Muscle of leg (tissue), 16 donors: ENCODE measurements around the gene STRA8. TPM values are rescaled to one million over a fixed set of nuclear protein-coding genes. Genes with fewer than 3 reads are reported as not detected.

Experiments
- DNase-seq: peaks from one replicate; pipeline ENCODE4 v3.0.0; 2013
- H3K27ac ChIP-seq: one replicate; pipeline ENCODE4 v1.5.1; 2013; ENCODE audit warnings: mild to moderate bottlenecking, low read length, control low read depth
- H3K27me3 ChIP-seq: one replicate; pipeline ENCODE4 v1.6.1; 2013; ENCODE audit warnings: low read length; ENCODE audit not compliant: control insufficient read depth, insufficient read depth
- H3K36me3 ChIP-seq: one replicate; pipeline ENCODE4 v1.6.1; 2013; ENCODE audit warnings: low read length; ENCODE audit not compliant: control insufficient read depth, insufficient read depth
- H3K4me1 ChIP-seq: one replicate; pipeline ENCODE4 v1.6.1; 2013; ENCODE audit warnings: low read length; ENCODE audit not compliant: control insufficient read depth, insufficient read depth
- H3K4me3 ChIP-seq: one replicate; pipeline ENCODE4 v1.5.1; 2013; ENCODE audit warnings: low read length, control low read depth
- H3K9me3 ChIP-seq: replicated peaks from 2 replicates; pipeline ENCODE4 v1.6.1; 2013; ENCODE audit warnings: low read depth, low read length; ENCODE audit not compliant: control insufficient read depth
- WGBS: methylation state at CpG from one replicate; pipeline ENCODE4 v1.1.5; 2013; ENCODE audit warnings: missing lambda C conversion rate; ENCODE audit not compliant: insufficient coverage; 5-methylcytosine and 5-hydroxymethylcytosine counted together
- long read RNA-seq, 11 donors: transcript quantifications; one replicate each; lab custom pipeline, GENCODE V29; 2026
- polyA plus RNA-seq, 8 donors: library from polyadenylated mRNA; unstranded; fragments of 120-200 nt; gene quantifications; one replicate each; pipeline versions ENCODE4 v1.2.1 to v1.2.3, GENCODE V29; 2013; ENCODE audit warnings: inconsistent platforms in 1 of 8, low replicate concordance in 1 of 8; ENCODE audit not compliant: insufficient read length in 8 of 8, insufficient read depth in 1 of 8
- total RNA-seq: library from RNA; stranded (reverse); fragments of 120-200 nt; gene quantifications from one replicate; pipeline ENCODE4 v1.2.4, GENCODE V29; 2013

Gene STRA8, protein sequence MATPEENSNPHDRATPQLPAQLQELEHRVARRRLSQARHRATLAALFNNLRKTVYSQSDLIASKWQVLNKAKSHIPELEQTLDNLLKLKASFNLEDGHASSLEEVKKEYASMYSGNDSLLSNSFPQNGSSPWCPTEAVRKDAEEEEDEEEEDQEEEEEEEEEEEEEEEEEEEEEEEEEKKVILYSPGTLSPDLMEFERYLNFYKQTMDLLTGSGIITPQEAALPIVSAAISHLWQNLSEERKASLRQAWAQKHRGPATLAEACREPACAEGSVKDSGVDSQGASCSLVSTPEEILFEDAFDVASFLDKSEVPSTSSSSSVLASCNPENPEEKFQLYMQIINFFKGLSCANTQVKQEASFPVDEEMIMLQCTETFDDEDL
- total RNA-seq: not detected
- polyA plus RNA-seq: not detected
- long read RNA-seq, donor 1: 0 reads
- long read RNA-seq, donor 2: 0 reads
- long read RNA-seq, donor 3: 0 reads
- long read RNA-seq, donor 4: 0 reads
- long read RNA-seq, donor 5: 0 reads
- long read RNA-seq, donor 6: 0 reads
- long read RNA-seq, donor 7: 0 reads
- long read RNA-seq, donor 8: 0 reads
- long read RNA-seq, donor 9: 0 reads
- long read RNA-seq, donor 10: 0 reads
- long read RNA-seq, donor 11: 0 reads

DNA sequence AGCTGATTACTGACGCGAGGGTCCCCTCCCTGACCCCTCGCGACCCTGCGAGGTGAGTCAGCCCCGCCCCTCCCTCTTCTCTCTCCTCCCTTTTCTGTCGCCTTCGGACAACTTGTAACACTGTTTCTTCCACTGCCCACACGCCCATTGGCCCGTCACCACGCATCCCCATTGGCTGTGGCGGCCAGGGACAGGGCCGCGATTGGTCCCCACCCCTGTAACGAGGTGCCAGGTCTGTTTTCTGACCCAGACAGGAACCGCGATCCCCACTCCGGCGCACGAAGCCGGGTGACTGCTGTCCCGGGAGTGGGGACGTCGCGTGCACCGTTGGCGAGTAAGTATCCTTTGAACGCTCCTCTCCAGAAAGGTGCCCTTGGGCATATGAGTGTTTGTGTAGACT, at the start of gene STRA8:
Gene STRA8, plus strand, starts transcription at position 269 of the 400 bp plus-strand sequence. CDS start 6,687 bp downstream, outside the sequence.
- no peaks in the 10 kb centered on the region for H3K9me3 ChIP-seq
- peaks cover 2% of the 10 kb centered on the region for H3K27me3 ChIP-seq
- H3K4me3 ChIP-seq: no peak within 1 kb of the TSS
- no peaks in the 10 kb centered on the region for H3K36me3 ChIP-seq
- H3K27ac ChIP-seq: no peak within 1 kb of the TSS
- DNase-seq: no peak
- no peaks in the 10 kb centered on the region for H3K4me1 ChIP-seq
- WGBS: 88% methylated on average over 28 of the region's 28 CpGs

DNA sequence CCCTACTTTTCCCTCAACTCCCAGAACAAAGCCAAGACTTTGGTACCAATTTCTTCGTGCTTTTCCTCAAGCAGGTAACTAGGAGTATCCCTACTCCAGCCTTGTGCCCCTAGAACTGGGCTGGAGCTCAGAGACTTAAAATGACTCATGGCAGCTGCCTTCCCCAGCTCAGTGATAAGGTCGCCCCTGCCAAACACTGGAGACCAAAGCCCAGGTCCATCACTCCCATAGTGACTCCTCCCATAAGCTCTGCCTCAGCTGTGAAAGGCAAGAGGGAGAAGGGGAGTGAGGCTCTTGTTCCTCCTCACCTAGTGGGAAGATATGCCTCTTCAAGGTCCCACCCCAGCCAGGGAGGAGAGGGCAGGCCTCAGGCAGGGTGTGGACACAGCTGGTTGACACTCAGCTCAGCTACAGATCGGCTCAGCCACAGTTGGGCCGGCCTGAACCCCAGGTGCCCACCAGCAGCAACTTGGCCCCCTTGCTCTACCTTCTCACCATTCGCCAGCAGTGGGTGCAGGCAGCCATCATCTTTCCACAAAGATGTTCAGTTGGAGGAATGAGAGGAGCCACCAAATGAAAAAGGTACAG, 49.3 kb upstream of the STRA8 start:
- Histone ChIP-seq H3K4me1 (no peaks in the 10 kb centered on the region), H3K27ac (no peak overlapping the region), H3K27me3 (no peaks in the 10 kb centered on the region), H3K36me3 (peaks cover 65% of the 10 kb centered on the region), H3K9me3 (peaks cover 31% of the 10 kb centered on the region), H3K4me3 (no peak overlapping the region)
- 100% methylated on average over 1 of the region's 5 CpGs for WGBS
- no peak for DNase-seq

DNA sequence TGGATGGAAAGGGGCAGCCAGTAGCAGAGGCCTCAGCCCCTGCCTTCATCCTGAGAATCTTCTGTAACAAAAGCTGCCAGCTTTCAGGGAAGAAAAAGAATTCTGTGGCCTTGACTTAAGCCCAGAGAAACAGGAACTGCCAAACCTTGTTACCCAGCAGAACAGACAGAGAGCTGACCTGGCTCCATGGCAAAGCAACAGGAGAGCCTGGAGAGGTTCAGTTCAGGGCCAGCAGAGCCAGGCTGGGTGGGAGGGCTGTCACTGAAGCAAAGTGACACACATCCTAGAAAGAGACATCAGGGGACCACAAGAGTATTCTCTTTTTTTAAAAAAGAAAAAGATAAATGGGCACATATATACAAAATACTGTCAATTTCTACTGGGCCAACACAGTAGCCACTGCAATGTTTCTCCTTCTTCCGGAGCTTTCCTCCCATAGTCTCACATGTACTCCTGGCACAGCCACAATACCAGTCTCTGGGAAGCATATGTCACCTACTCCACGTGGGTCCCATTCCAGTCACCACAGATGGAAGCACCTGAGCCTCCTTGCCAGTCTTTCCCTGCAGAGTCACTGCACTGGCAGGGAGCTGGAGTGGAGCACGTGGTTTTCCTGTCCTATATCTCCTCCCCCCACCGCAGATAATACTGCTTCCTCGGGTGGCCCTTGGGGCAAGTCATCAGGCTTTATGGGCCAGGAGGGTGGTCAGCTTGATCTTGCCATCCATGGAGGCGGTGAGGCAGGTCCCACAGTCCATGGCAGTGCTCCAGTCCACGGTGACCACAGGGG, 48.0 kb upstream of the STRA8 start:
- H3K4me3 ChIP-seq: no peak overlapping the region
- H3K9me3 ChIP-seq: peaks cover 24% of the 10 kb centered on the region
- no peak for DNase-seq
- peaks cover 66% of the 10 kb centered on the region for H3K36me3 ChIP-seq
- no peak overlapping the region for H3K27ac ChIP-seq
- no peaks in the 10 kb centered on the region for H3K4me1 ChIP-seq
- no peaks in the 10 kb centered on the region for H3K27me3 ChIP-seq
- 85% methylated on average over 6 of the region's 7 CpGs for WGBS

DNA sequence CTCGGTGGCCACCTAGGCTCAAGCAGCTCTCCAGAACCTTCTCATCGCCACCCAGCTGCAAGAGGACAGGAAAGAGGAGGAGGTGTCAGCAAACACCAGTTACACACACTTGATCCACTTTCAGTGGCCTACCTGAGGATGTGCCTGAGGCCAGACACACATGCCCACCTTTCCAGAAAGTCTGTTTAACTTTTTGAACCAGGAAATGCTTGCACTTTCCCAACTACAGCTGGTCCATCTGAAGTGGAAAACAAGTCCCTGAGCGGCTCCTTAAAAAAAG, 47.4 kb upstream of the STRA8 start:
- H3K27ac ChIP-seq: no peak overlapping the region
- no peaks in the 10 kb centered on the region for H3K27me3 ChIP-seq
- no peak overlapping the region for H3K4me3 ChIP-seq
- peaks cover 19% of the 10 kb centered on the region for H3K9me3 ChIP-seq
- WGBS: 90% methylated on average over 1 of the region's 3 CpGs
- peaks cover 68% of the 10 kb centered on the region for H3K36me3 ChIP-seq
- H3K4me1 ChIP-seq: no peaks in the 10 kb centered on the region
- DNase-seq: no peak

DNA sequence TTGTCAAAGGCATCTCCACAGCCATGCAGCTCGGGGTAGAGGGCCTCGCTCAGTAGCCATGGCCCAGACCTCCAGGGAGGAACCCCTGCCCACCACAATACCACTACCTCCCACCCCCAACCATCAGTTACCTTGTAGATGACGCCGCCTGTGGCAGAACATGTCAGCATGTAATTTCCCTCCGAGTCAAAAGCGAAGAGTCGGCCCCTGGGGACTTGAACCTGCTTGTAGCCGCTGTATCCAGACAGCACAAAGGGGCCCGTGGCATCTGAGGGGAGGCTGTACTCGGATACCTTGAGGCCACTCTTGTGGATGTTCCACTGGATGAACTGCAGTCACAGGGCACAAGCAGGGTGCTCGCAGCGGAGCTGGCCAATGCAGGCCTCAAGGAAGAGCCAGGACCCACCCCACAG, 46.8 kb upstream of the STRA8 start:
- Histone ChIP-seq H3K27ac (no peak overlapping the region), H3K36me3 (peaks cover 69% of the 10 kb centered on the region), H3K27me3 (no peaks in the 10 kb centered on the region), H3K4me3 (no peak overlapping the region), H3K4me1 (no peaks in the 10 kb centered on the region), H3K9me3 (peaks cover 14% of the 10 kb centered on the region)
- DNase-seq: no peak
- WGBS: 91% methylated on average over 12 of the region's 12 CpGs

DNA sequence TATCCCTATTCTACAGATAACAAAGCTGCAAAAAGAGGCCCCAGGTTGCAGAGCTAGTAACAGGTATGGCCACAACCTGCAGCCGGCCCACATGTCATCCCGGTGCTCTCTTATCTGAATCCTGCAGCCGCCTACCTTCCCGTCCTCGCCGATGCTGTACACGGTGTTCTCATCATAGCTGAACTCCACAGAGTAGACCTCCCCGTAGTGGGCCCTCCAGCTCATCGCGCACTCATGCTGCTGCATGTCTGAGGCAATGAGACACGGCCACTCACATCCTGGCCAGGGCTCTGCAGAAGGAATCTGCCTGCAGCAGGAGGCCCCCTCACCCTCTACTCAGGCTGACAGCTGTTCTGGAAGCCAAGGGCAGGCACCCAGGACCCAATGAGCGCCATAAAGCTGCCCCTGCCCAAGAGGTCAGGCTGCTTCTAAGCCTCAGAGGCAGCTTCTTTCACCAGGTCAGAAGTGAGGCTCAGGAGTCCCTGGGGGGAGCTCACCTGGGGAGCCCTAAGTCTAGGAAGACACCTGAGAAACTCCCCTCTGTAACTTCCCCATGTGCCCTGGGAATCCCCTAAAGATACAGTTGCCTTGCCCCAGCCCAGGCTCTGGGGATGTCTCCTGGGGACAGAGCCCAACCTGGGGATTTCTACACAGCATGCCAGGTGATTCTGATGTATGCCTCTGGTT, 45.2 kb upstream of the STRA8 start:
- H3K27ac ChIP-seq: no peak overlapping the region
- H3K9me3 ChIP-seq: no peaks in the 10 kb centered on the region
- no peaks in the 10 kb centered on the region for H3K27me3 ChIP-seq
- no peak for DNase-seq
- WGBS: 97% methylated on average over 12 of the region's 12 CpGs
- H3K36me3 ChIP-seq: peaks cover 65% of the 10 kb centered on the region
- H3K4me3 ChIP-seq: no peak overlapping the region
- H3K4me1 ChIP-seq: no peaks in the 10 kb centered on the region

DNA sequence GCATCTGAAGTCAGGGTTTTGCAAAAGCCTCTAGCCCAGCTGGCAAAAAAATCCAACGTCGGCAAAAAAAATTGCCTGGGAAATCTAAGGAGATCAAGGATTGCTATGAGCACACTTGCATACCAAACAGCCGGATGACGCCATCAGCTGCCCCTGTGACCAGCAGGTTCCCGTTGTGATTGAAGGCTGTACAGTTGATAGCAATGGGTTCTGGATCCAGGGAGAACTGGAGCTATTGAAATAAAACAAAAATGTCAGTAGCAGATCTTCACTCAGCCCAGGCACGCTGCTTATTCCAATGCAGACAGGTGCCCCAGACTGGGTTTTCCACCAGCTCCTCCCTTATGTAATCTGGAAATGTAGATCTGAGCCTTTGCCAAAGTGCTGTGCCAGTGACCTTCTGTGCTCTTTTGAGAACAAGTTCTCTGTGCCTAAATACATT, 44.4 kb upstream of the STRA8 start:
- Histone ChIP-seq H3K4me3 (no peak overlapping the region), H3K27ac (no peak overlapping the region), H3K9me3 (no peaks in the 10 kb centered on the region), H3K36me3 (peaks cover 65% of the 10 kb centered on the region), H3K27me3 (no peaks in the 10 kb centered on the region), H3K4me1 (no peaks in the 10 kb centered on the region)
- no peak for DNase-seq
- WGBS: 84% methylated on average over 5 of the region's 6 CpGs

DNA sequence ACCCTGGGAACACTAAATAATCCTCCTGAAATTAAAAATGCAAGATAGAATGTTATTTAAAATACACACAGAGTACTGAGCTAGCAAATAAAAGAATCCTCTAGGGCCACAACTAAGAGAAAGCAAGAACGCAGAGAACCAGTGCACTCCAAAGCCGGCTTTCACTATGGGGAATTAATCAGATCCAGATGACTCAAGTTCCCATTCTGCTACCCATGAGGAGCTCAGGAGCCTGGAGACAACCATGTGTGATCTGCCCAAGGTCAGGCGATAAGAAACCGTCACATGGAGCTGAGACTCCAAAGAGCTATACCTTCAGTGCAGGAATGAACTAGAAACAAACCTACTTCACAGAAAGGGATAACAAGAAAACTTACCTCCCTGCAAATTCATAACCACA, 43.7 kb upstream of the STRA8 start:
- no peaks in the 10 kb centered on the region for H3K27me3 ChIP-seq

DNA sequence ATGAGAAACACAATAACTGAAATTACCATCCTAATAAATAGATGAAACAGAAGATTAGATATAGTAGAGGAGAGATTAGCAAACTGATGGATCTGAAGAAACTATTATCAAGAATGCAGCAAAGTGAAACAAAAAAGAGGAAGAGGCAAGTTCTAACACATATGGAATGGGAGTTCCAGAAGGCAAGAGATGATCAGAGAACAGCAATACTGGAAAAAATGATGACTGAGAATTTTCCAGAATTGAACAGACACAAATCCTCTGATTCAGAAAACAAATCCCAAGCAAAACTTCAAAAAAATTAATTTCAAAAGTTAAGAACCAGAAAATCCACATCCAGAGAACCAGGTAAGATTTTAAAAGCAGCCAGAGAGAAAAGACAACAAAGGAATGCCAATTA, 42.9 kb upstream of the STRA8 start:
- no peak overlapping the region for H3K27ac ChIP-seq
- H3K9me3 ChIP-seq: no peaks in the 10 kb centered on the region
- H3K4me3 ChIP-seq: no peak overlapping the region
- no peaks in the 10 kb centered on the region for H3K4me1 ChIP-seq
- no peaks in the 10 kb centered on the region for H3K27me3 ChIP-seq
- DNase-seq: no peak
- H3K36me3 ChIP-seq: peaks cover 60% of the 10 kb centered on the region

More for the DNA sequence above, 43.7 kb upstream of the STRA8 start:
- H3K4me1 ChIP-seq: no peaks in the 10 kb centered on the region
- no peak for DNase-seq
- H3K27ac ChIP-seq: no peak overlapping the region
- peaks cover 66% of the 10 kb centered on the region for H3K36me3 ChIP-seq
- H3K9me3 ChIP-seq: no peaks in the 10 kb centered on the region
- 14% methylated on average over 4 of the region's 4 CpGs for WGBS
- no peak overlapping the region for H3K4me3 ChIP-seq
